ENCODE data around the gene ASIC3. TPM values are rescaled to one million over a fixed set of nuclear protein-coding genes. Genes with fewer than 3 reads are reported as not detected.

Gene ASIC3
- total and polyA plus RNA-seq, 9 donors = 1.0 to 9.4 (median 3.8) TPM

DNA sequence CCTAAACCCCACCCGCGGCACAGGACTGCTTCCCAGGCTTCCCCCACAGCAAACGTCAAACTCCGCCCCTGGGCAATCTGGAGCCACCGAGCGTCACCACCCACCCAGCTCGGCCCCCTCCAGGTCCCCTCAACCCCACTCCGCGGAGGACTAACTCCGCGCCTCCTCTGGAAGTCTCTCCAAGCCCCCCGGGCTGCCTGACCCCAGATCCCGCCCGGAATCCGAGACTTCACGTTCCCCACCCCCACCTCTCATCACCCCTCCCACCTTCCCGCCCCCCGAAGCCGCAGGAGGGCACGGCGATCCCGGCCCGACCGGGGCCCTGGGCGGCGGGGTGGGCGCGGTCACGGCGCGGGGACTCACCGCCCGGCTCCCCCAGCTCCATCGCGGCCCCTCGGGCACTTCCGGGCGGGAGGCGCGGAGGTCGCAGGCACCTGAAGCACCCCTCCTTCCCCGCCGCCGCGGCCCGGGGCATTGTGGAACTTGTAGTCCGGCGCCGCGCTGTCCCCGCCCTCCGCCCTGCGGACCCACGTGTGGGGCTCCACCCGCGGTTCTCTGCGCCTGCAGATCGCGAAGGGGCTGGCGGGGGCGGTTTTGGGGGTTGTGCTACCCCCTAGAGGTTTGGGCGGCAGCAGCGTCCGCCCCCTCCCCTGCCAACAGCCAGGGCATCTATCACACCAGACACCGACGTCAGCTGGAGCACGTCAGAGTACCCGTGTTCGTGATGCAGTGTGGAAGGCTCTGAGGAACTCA, 34.9 kb downstream of the ASIC3 start, which contains the start of gene TMUB1:
TSS of gene TMUB1 (minus strand) at position 423 of the 753 bp plus-strand sequence. CDS start 930 bp downstream, outside the sequence.
- 0 to 1% (median 1%) methylated on average over 57 to 69 of the region's 69 CpGs for WGBS, 3 donors
- H3K27ac ChIP-seq = peak within 1 kb of the TSS; percentile 63 to 85
- TF ChIP-seq, protein P1, sequence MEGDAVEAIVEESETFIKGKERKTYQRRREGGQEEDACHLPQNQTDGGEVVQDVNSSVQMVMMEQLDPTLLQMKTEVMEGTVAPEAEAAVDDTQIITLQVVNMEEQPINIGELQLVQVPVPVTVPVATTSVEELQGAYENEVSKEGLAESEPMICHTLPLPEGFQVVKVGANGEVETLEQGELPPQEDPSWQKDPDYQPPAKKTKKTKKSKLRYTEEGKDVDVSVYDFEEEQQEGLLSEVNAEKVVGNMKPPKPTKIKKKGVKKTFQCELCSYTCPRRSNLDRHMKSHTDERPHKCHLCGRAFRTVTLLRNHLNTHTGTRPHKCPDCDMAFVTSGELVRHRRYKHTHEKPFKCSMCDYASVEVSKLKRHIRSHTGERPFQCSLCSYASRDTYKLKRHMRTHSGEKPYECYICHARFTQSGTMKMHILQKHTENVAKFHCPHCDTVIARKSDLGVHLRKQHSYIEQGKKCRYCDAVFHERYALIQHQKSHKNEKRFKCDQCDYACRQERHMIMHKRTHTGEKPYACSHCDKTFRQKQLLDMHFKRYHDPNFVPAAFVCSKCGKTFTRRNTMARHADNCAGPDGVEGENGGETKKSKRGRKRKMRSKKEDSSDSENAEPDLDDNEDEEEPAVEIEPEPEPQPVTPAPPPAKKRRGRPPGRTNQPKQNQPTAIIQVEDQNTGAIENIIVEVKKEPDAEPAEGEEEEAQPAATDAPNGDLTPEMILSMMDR (IDR thresholded peaks at IDR 0.05) = no peak
- peak; percentile 47 for TF ChIP-seq POLR2A (IDR thresholded peaks at IDR 0.05)
- no peaks in the 10 kb centered on the region for H3K27me3 ChIP-seq
- peak; percentile 79 to 87 (median 84) for DNase-seq
- intact Hi-C loops (cut with DNase I) = loop anchor here in 1 of 4 donors (2.0 kb wide), 1 partner anchor 22 kb away; no protein-coding TSS in a partner anchor
- H3K36me3 ChIP-seq = no peaks in the 10 kb centered on the region
- peak within 1 kb of the TSS; percentile 63 for H3K4me3 ChIP-seq
- H3K4me1 ChIP-seq (ENCODE audit: insufficient read depth) = peaks cover 36% of the 10 kb centered on the region
- H3K9me3 ChIP-seq = no peaks in the 10 kb centered on the region

DNA sequence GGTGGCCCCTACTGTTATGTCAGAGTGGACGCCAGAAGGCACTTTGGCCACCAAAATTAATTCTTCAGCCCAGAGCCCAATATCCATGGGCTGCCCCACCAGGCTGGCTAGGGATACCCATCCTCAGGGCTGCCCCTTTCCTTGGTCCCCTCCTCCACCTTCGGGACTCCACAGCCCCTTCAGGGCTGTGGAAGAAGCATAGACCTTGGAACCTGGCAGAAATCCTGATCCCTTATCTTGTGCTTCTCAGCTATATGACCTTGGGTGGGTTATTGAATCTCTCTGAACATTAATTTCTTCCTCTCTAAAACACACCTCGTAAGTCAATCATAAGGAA, 35.5 kb downstream of the ASIC3 start:
- H3K4me3 ChIP-seq = peak overlapping the region; percentile 63
- peak overlapping the region in 1 of 2 donors; percentile 85 for H3K27ac ChIP-seq
- H3K9me3 ChIP-seq = no peaks in the 10 kb centered on the region
- no peaks in the 10 kb centered on the region for H3K27me3 ChIP-seq
- intact Hi-C loops (cut with DNase I) = loop anchor here in 1 of 4 donors (2.0 kb wide), 1 partner anchor 23 kb away; no protein-coding TSS in a partner anchor
- DNase-seq = no peak
- TF ChIP-seq POLR2A (IDR thresholded peaks at IDR 0.05) (no peak), EP300 (IDR thresholded peaks at IDR 0.05) (no peak)
- TF ChIP-seq, protein P1 (IDR thresholded peaks at IDR 0.05) = no peak
- H3K4me1 ChIP-seq (ENCODE audit: insufficient read depth) = peaks cover 35% of the 10 kb centered on the region
- 20 to 29% (median 28%) methylated on average over 3 of the region's 3 CpGs for WGBS, 3 donors
- H3K36me3 ChIP-seq = no peaks in the 10 kb centered on the region

DNA sequence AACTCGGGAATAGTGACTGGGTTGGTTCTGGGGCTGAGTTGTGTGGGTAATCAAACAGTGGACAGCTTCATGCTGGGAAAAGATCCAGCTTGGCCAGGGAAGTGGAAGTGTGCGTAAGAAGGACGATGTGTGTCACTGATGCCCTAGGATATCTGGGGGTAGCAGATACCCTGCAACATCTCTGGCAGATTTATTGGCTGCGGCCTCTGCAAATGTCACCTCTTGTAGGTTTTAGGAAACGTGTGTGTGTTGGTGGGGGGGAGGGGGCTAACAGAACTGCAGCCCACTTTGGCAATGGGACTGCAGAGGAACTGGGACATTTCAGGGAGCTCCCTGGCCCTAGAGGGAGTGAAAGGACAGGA, 37.0 kb downstream of the ASIC3 start:
- WGBS, 3 donors = 26 to 44% (median 37%) methylated on average over 5 of the region's 5 CpGs
- intact Hi-C loops (cut with DNase I) = no loop called here
- no peaks in the 10 kb centered on the region for H3K36me3 ChIP-seq
- DNase-seq = peak in 2 of 5 donors; percentile 37 to 47
- H3K4me3 ChIP-seq = no peak overlapping the region
- TF ChIP-seq POLR2A (IDR thresholded peaks at IDR 0.05) (no peak), EP300 (IDR thresholded peaks at IDR 0.05) (no peak)
- TF ChIP-seq, protein P1 (IDR thresholded peaks at IDR 0.05) = no peak
- peak overlapping the region in 1 of 2 donors; percentile 61 for H3K27ac ChIP-seq
- H3K27me3 ChIP-seq = no peaks in the 10 kb centered on the region
- H3K9me3 ChIP-seq = no peaks in the 10 kb centered on the region
- peaks cover 40% of the 10 kb centered on the region for H3K4me1 ChIP-seq (ENCODE audit: insufficient read depth)

DNA sequence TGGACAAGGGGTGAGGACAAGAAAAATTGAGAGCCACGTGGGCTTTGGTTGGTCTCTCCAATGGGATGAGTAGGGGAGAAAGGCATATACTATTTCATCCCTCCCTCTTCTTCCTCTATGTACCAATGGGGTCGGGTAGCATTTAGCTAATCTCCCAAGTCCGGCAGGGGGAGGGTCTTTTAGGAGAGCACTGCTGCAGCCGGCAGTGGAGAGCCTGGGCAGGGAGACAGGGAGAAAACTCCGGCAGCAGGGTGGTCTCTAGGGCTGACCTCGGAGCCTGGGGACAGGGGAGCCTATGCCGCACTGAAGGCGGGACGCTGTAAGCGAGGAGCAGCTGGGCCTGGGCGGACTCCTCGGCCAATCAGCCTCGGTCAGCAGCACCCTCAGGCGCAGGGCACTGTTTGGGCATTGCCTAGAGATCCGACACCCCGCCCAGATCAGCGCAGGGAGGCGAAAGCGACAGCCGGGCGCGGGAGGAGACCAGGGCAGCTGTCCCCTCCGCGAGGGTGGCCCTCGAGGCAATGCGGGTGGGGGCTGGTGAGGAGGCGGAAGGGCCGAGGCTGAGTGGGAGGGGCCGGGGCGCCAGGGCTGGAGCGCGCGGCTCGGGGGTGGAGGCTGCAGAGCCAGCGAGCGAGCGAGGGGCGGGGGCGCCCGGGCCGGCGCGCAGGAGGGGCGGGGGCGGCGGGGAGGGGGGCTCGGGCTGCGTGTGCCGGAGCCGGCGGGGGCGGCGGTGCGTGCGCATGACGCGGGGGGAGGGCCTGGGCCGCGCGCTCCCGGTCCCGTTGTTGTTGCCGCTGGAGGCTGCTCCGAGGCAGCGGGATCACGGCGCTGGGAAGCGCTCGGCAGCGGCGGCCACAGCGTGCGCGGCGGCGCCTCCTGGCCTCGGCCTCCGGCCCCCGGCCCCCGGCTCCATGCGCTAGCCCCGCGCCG, 37.6 kb downstream of the ASIC3 start, which contains the start of gene AGAP3:
TSS of gene AGAP3 (plus strand) at position 785 of the 930 bp plus-strand sequence. CDS start 267 bp downstream, outside the sequence.
- Histone ChIP-seq H3K9me3 (no peaks in the 10 kb centered on the region), H3K4me1 (ENCODE audit: insufficient read depth) (peaks cover 40% of the 10 kb centered on the region), H3K4me3 (peak within 1 kb of the TSS; percentile 70), H3K27me3 (no peaks in the 10 kb centered on the region), H3K36me3 (no peaks in the 10 kb centered on the region), H3K27ac (peak within 1 kb of the TSS; percentile 77 to 86)
- peak; percentile 82 to 87 (median 86) for DNase-seq
- whole genome bisulfite sequencing, 3 donors = 0 to 1% (median 0%) methylated on average over 19 to 83 of the region's 84 CpGs
- intact Hi-C loops (cut with DNase I) = loop anchor here in 1 of 4 donors (2.0 kb wide), 1 partner anchor 57 kb away; the partner anchor contains the start of gene ABCB8
- TF ChIP-seq EP300 (IDR thresholded peaks at IDR 0.05) (no peak), POLR2A (IDR thresholded peaks at IDR 0.05) (no peak)
- TF ChIP-seq, protein P1 (IDR thresholded peaks at IDR 0.05) = no peak
